ENCODE data around the gene PRR35.
"Not testable (repeated sequence)": the region's sequence is repeated elsewhere in the genome, so short reads cannot be mapped to it uniquely, and the experiment has no call there.

PRR35 gene

GRCh38 chr16:592518-593306 lies 32.5 kb downstream of the PRR35 start:
- DNase-seq (ENCODE audit: low read depth, low spot score), result peak; percentile 20

- no peak for DNase-seq (ENCODE audit: low read depth, low spot score)
These were observed 33.2 kb downstream of the PRR35 start for GRCh38 chr16:593406-593805.

- no peak for DNase-seq (ENCODE audit: low read depth, low spot score)
These were observed 33.6 kb downstream of the PRR35 start for GRCh38 chr16:593807-594206.

GRCh38 chr16:595094-595528 lies 34.9 kb downstream of the PRR35 start:
- DNase-seq (ENCODE audit: low read depth, low spot score), result no peak

- DNase-seq (ENCODE audit: low read depth, low spot score), result no peak
These were observed 35.9 kb downstream of the PRR35 start for GRCh38 chr16:595942-596735.

GRCh38 chr16:596736-597060 lies 36.5 kb downstream of the PRR35 start:
- DNase-seq (ENCODE audit: low read depth, low spot score), result no peak

- not testable (repeated sequence) for DNase-seq (ENCODE audit: low read depth, low spot score)
These were observed 37.5 kb downstream of the PRR35 start for GRCh38 chr16:597655-598054.

GRCh38 chr16:598823-599739 lies 38.9 kb downstream of the PRR35 start:
- DNase-seq (ENCODE audit: low read depth, low spot score), result no peak

GRCh38 chr16:600781-601180 lies 40.6 kb downstream of the PRR35 start:
- DNase-seq (ENCODE audit: low read depth, low spot score), result peak; percentile 27

GRCh38 chr16:603933-604332 lies 43.7 kb downstream of the PRR35 start:
- DNase-seq (ENCODE audit: low read depth, low spot score), result no peak

GRCh38 chr16:606656-607307 lies 46.6 kb downstream of the PRR35 start:
- DNase-seq (ENCODE audit: low read depth, low spot score), result no peak

GRCh38 chr16:608019-608418 lies 47.8 kb downstream of the PRR35 start:
- DNase-seq (ENCODE audit: low read depth, low spot score), result no peak

GRCh38 chr16:609316-609715 lies 49.1 kb downstream of the PRR35 start:
- DNase-seq (ENCODE audit: low read depth, low spot score), result no peak

GRCh38 chr16:609984-610383 lies 49.8 kb downstream of the PRR35 start:
- no peak for DNase-seq (ENCODE audit: low read depth, low spot score)

GRCh38 chr16:610513-611381 lies 50.6 kb downstream of the PRR35 start:
- DNase-seq (ENCODE audit: low read depth, low spot score), result peak; percentile 49

- no peak for DNase-seq (ENCODE audit: low read depth, low spot score)
These were observed 54.9 kb downstream of the PRR35 start for GRCh38 chr16:615122-615521.

All from astrocyte of the hippocampus (primary cell).